Measurements from ENCODE around the gene PDHA2.
"Not testable (repeated sequence)": the region's sequence is repeated elsewhere in the genome, so short reads cannot be mapped to it uniquely, and the experiment has no call there.

PDHA2 gene

DNA sequence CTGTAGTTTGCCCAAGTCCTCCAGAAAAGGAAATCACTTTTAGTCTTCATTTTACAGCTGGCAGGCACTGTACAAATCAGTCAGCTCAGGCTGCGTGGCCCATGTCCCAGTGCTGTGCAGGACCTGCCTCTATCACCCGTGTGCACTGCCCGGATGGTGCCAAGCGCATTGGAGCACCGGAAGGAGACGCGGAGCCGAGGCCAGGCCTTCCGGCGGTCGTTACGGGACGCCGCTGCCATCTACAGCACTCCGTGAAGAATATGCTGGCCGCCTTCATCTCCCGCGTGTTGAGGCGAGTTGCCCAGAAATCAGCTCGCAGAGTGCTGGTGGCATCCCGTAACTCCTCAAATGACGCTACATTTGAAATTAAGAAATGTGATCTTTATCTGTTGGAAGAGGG lies at the start of gene PDHA2:
Gene PDHA2, plus strand, starts transcription at position 203 of the 400 bp plus-strand sequence. Its CDS starts 58 bp downstream, at position 261.
- DNase-seq (ENCODE audit: low spot score), result no peak

DNA sequence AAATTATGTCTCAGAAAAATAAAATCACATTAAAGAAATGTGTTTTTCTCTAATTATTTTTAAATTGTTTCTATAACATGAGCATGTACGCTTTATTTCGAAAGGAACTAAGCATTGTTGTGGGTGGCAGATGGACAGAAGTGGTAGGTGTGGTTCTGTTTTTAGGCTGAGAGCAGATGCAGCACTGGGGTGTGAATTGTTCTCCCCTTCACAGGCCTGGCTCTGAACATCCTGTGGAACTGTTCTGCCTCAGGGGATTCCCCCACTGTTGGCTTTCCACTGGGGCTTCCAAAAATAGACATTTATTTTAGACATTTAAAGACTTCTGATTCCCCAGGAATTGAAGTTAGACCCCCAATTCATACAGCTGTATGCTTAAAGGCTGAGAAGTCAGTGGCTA lies 41.9 kb upstream of the PDHA2 start:
- DNase-seq (ENCODE audit: low spot score), result no peak

DNA sequence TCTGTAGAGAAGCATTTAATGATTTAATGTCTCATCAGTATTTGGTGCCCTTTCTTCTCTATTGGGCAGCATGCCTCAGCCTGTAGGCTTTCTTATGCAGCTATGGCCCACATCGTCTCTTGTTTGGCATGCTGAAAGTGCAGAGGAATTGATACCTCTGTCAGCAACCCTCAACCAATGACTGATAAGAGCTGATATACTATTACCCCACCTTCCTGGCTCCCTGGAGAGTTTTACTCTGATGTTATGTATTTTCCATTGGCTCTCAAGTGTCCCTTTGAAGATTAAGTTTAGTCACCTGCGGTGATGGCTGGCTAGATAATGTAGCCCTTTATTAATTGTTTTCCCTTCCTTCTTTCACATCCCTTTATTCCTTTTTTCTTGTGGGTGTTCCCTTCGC lies 41.2 kb upstream of the PDHA2 start:
- DNase-seq (ENCODE audit: low spot score), result no peak

DNA sequence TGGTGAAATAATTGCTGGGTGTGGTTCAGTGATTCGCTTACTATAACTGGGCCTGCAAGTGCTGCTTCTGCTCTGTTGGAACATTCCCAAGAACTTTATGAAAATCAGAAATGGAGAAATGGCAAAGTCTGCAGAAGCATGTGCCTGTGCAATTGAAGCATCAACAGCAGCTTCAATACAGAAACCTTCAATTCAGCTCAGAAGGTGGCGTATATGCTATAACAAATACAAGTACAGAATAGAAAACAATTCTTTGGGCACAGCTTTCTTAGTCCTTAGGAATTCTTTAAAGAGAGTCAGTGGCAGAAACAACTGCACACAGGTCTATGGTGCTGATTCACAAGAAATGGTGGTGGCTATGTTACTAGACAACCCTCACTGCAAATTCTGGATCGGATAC lies 18.0 kb upstream of the PDHA2 start:
- no peak for DNase-seq (ENCODE audit: low spot score)

DNA sequence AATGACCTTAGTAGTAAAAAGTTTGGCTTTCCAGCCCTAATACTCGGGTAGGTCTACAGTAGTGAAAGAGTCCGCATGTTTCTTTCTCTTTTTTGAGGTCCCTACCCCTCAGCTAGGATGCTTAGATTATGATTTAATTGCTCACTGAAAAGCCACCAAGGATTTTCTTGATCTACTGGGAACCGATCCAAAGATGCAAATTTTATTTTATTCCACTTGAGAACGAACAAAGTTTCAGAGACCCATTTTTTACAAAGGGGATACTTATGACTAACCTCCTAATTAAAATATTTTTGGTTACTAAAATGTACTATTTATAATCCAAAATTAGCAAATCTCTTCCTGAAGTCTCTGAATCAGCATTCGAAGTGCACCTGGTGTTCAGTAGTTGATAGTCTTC lies 14.3 kb upstream of the PDHA2 start:
- no peak for DNase-seq (ENCODE audit: low spot score)

DNA sequence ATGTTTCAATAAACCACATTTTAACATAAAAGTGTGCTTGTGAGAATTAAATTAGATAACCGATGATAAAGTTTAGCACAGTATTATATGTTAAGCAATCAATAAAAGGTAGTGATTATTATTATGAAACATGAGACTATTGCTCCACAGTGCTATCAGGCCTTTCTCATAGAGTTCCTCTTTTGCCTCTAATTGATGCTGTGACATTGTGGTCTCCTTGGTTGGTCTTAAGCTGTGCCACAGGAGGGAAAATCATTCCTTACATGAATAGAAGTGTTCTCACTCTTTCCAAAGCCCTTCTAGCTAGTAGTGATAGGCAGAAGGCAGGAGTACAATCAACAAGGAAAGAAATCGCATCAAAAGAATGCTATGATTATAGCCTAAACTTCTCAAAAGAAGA lies 9.2 kb upstream of the PDHA2 start:
- DNase-seq (ENCODE audit: low spot score), result no peak

DNA sequence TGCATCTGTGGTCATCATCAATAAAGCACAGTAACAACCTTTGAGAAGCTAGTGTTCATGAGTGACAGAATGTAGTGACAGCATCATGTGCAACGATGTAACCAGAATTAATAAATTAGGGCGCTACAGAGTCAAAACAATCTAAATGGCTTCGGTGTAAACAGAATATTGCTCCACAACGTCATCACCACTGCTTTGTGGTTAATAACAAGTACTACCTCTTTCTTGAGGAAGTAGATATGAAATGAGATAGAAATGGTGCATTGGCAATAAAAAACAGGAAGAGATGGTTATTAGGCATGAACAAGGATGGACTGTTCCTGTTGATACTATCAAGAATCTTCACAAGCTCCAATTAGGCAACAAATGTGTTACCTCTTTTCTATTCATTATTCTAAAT lies 8.7 kb upstream of the PDHA2 start:
- DNase-seq (ENCODE audit: low spot score), result no peak

DNA sequence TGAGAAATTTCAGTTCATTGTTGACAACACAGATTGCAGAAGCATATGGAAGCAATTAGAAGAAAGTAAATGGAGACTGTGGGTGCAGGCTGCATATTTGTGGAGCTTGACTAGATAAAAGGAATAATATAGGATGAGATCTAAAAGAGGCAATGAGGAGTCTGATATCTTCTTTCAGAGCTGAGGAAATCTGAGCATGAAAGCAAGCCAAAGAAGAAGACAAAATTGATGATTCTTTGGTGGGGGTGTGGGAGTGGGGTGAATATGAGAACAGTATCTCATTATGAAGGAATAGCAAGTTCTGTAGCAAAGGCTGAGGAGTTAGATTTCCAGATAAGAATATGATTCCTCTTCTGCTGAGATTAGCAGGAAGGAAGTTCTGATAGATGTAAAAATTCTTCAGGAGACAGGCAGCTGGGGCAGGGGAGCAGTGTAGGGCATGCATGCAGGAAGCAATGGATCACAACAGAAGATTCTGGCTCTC lies 6.1 kb upstream of the PDHA2 start:
- no peak for DNase-seq (ENCODE audit: low spot score)

DNA sequence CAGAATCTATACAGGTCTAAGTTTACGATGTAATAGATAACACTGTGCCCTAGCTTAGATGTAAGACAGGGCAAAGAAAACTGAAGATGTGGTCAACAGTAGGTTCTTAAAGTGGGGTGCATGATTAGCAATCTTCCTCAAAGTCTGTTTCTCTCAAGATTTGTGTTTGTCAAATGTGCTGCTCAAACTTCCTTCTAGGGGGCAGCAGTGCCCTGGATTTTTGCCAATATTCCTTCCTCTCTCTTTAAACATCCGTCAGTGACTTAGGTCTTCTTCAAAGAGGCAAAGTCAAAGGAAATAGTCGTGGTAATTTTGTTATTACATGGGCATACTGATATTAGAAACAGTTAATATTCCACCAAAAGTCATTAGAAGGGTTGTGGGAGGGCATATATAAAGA lies 4.2 kb upstream of the PDHA2 start:
- no peak for DNase-seq (ENCODE audit: low spot score)

DNA sequence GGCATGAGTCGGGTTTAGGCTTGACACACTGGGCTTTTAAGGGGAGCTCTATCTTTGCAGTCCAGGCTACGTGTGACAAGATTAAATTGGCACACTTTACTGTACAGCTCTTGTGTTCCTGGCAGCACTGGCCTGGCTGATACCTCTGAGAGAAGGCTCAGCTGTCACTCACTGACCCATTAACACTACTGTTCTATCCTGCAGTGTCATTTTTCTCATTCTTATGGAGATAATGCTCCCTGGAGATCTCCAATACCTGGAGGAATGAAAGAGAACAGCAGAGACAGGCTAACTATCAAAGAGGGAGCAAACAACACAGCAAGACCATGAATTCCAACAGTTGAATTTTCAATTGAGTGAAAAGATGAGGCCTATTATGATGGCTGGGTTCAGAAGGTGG lies 1.7 kb upstream of the PDHA2 start:
- no peak for DNase-seq (ENCODE audit: low spot score)

DNA sequence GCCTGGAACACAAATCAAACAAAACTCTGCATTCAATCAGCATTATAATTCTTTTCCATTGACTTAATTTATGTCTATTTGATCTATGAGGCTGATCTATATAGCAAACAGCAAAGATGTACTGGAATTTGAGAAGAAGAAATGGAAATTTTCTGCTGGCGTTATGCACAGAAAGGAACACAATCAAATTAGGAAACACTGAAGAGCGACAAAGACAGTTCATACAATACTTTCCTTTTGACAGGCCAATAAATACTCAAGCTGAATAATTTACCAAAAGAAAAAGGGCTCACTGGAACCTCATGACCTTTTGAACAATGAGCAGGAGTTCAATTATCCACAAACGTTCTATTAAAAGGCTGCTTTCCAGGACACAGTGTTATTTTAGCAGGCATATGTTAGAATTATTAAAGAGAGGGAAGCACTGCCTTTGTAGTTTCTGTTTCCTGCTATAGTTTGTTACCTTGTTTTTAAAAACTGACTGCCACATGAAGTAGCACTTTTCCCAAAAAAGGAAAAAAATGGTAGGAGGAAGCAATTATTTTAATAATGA lies 8.1 kb downstream of the PDHA2 start:
- no peak for DNase-seq (ENCODE audit: low spot score)

DNA sequence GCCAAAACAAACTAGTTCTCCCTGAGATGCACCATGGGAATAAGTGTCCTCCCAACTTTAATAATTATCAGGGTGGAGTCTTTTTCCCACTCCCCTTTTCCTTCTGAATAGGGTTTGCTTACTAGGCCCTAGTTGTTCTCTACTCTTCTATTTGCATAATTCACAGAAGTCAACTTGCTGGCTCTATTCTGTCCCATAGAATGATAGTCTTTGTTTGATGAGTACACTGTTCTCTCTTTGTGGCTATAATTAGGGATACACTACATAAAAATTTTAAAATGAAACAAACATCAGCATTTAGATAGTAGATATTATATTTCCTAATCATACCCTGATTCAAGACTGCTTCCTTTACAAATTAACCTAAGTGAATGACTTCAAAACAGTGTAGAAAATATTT lies 10.3 kb downstream of the PDHA2 start:
- DNase-seq (ENCODE audit: low spot score), result no peak

DNA sequence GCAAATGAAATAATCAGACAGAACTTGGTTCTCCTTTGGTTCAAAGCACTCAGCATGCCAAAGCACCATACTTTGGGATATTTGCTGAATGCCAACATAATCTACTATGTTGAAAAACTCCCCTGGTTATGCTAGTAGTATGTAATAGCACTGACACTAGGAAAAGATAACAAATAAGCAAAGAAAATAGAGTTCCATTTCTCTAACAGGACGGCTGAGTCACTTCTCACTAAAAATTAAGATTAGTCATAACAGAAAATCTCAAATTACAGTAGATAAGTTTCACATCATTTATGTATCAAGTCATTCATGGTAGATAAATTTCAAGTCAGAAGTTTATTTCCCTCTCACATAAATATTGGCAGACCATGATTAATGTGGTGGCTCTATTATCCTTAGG lies 17.9 kb downstream of the PDHA2 start:
- DNase-seq (ENCODE audit: low spot score), result no peak

DNA sequence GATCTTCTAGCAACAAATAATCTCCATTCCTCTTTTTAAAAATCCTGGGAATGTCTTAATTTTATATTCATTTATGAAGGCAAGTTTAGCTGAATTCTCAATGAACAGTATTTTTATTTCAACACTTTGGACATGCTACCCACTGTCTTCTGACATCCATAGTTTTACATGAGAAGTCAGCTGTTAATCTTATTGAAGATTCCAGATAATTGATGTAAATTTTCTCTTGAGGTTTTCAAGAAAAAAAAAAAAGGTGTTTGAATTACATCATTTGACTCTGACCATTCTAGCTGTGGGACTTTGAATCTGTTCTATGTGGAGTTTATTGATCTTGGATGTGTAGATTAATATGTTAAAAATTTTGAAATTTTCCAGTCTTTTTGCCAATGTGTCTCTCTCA lies 28.0 kb downstream of the PDHA2 start:
- no peak for DNase-seq (ENCODE audit: low spot score)

DNA sequence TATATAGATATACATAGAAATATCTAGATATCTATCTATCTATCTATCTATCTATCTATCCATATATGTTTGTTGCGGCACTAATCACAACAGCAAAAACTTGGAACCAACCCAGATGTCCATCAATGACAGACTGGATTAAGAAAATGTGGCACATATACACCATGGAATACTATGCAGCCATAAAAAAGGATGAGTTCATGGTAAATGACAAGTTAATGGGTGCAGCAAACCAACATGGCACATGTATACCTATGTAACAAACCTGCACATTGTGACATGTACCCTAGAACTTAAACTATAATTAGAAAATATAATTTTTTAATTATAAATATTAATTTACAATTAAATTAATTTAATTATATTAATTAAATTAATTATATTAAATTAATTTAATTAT lies 29.5 kb downstream of the PDHA2 start:
- not testable (repeated sequence) for DNase-seq (ENCODE audit: low spot score)

DNA sequence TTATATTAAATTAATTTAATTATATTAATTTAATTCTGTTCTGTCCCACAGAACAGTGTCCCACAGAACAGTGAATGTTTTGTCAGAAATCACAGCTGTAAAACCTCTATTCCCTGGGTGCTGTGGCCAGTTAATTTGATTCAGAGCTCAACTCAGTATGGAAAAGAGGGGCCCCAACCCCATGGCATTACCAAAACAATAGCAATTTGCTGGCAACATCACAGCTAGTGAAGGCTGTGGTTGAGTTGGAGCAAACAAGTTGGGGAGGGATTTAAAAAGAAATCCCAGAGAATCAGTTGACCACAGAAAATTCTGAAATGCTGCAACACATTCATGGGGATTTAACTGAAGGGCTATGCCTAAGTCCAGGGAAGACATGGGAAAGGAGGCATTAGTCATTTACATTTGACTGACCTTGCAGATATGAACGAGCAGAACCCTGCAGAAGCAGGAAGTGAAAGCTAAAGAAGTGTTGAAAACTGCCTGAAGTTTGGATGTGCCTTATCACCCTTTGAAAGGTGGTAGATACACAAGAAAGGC lies 30.1 kb downstream of the PDHA2 start:
- DNase-seq (ENCODE audit: low spot score), result no peak

DNA sequence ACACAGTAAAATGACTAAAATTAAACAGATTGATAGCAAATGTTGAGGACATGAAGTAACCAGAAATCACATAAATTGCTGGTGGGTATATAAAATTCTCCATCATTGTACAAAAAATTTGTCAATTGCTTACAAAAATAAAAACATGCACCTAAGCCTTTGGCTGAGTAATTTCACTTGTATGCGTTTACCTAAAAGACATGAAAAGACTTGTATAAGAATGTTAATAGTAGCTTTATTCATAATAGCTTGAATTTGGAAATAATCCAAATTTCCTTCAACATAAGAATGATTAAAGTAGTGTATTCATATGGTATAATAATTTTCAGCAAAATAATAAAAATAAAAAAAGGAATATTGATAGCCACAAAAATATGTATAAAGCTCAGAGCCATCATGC lies 37.7 kb downstream of the PDHA2 start:
- DNase-seq (ENCODE audit: low spot score), result no peak

DNA sequence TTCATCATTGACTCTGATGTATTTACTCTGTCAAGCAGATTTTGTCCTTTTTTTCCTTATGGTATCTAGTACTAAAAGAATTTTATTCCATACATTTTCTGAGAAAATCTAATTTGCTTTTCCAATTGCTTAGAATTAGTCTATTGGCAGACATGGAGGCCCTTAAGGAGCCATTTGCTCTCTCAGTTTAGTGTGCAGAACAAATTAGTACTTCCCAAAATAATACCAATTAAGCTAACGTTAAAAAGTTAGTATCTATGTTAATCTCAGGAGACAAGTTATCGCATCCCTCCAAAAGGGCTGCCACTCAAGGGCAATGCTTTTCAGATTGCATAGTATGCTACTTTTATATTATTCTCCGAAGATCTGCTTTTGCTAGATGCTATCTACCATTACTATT lies 47.7 kb downstream of the PDHA2 start:
- no peak for DNase-seq (ENCODE audit: low spot score)

DNA sequence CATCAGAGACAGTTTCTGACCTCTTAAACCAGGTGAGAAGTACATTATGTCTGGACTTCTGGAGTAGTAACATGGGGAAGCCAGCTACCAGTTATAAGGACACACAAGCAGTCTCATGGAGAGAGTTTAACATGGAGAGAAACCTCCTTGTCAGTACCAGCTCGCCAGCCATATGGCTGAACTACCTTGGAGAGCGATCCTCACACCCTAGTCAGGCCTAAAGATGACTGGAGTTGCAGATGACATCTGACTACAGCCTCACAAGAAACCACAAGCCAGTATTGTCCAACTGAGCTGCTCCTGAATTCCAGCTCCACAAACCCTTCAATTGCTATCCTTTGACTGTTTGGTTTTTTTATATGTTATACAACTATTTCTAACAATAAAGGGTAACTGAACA lies 49.8 kb downstream of the PDHA2 start:
- no peak for DNase-seq (ENCODE audit: low spot score)
